ENCODE measurements around the gene ROBO3. TPM values are rescaled to one million over a fixed set of nuclear protein-coding genes. Genes with fewer than 3 reads are reported as not detected.

Gene ROBO3
- total RNA-seq, 1 donor from 2014 or later: 5.9 TPM

DNA sequence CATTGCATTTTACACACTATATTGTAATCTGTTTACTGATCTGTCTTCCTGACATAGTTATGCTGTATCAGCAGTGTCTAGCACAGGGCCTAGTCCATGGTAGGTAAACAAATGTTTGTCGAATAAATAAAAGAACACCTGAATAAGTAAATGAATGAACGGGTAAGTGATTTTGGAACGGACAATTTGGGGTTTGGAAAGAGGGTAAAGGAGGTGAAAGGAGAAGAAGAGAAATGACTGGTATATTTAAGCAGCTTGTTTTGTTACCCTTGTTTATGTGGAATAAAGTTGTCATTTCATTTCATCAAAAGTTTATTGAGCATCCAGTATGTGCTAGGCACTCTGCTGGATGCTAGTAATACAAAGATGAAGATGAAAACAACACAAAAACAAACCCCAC, 53.7 kb downstream of the ROBO3 start, which contains the start of gene HEPN1:
TSS of gene HEPN1 (plus strand) at position 301 of the 400 bp plus-strand sequence.
- H3K4me1 Mint-ChIP-seq (ENCODE audit: low read depth, unreplicated experiment): peaks cover 9% of the 10 kb centered on the region
- H3K27ac Mint-ChIP-seq (ENCODE audit: unreplicated experiment): no peak within 1 kb of the TSS
- H3K36me3 Mint-ChIP-seq (ENCODE audit: unreplicated experiment): peaks cover 25% of the 10 kb centered on the region
- H3K4me3 Mint-ChIP-seq (ENCODE audit: unreplicated experiment): peak within 1 kb of the TSS; percentile 34
- TF ChIP-seq, protein P1, sequence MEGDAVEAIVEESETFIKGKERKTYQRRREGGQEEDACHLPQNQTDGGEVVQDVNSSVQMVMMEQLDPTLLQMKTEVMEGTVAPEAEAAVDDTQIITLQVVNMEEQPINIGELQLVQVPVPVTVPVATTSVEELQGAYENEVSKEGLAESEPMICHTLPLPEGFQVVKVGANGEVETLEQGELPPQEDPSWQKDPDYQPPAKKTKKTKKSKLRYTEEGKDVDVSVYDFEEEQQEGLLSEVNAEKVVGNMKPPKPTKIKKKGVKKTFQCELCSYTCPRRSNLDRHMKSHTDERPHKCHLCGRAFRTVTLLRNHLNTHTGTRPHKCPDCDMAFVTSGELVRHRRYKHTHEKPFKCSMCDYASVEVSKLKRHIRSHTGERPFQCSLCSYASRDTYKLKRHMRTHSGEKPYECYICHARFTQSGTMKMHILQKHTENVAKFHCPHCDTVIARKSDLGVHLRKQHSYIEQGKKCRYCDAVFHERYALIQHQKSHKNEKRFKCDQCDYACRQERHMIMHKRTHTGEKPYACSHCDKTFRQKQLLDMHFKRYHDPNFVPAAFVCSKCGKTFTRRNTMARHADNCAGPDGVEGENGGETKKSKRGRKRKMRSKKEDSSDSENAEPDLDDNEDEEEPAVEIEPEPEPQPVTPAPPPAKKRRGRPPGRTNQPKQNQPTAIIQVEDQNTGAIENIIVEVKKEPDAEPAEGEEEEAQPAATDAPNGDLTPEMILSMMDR (IDR thresholded peaks at IDR 0.05; ENCODE audit: partially characterized antibody, unreplicated experiment): no peak
- DNase-seq: no peak
- H3K9me3 Mint-ChIP-seq (ENCODE audit: unreplicated experiment): peaks cover 5% of the 10 kb centered on the region
- H3K27me3 Mint-ChIP-seq (ENCODE audit: unreplicated experiment): peaks cover 17% of the 10 kb centered on the region

DNA sequence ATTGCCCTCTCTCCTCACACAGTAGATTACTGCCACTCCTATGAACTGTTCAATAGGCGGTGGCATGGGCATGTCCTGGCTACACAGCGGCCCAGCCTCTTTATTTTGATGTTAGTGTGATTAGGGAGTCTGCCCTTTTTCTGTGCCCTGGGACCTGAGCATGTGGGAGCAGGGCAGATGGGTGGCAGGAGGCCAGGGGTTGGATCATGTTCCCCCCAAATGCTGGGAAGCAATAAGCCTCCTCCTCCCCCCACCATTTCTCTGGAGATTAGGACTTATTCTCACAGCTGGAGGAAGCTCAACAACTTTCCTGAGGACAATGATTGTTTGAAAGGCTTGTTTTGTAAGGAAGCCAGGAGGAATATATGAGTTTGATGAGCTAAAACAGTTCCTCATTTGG, 54.7 kb downstream of the ROBO3 start:
- TF ChIP-seq, protein P1 (IDR thresholded peaks at IDR 0.05; ENCODE audit: partially characterized antibody, unreplicated experiment): no peak
- no peak overlapping the region for H3K27ac Mint-ChIP-seq (ENCODE audit: unreplicated experiment)
- H3K36me3 Mint-ChIP-seq (ENCODE audit: unreplicated experiment): peaks cover 25% of the 10 kb centered on the region
- H3K9me3 Mint-ChIP-seq (ENCODE audit: unreplicated experiment): peaks cover 5% of the 10 kb centered on the region
- peaks cover 9% of the 10 kb centered on the region for H3K4me1 Mint-ChIP-seq (ENCODE audit: low read depth, unreplicated experiment)
- H3K4me3 Mint-ChIP-seq (ENCODE audit: unreplicated experiment): no peak overlapping the region
- DNase-seq: no peak
- H3K27me3 Mint-ChIP-seq (ENCODE audit: unreplicated experiment): peaks cover 17% of the 10 kb centered on the region

DNA sequence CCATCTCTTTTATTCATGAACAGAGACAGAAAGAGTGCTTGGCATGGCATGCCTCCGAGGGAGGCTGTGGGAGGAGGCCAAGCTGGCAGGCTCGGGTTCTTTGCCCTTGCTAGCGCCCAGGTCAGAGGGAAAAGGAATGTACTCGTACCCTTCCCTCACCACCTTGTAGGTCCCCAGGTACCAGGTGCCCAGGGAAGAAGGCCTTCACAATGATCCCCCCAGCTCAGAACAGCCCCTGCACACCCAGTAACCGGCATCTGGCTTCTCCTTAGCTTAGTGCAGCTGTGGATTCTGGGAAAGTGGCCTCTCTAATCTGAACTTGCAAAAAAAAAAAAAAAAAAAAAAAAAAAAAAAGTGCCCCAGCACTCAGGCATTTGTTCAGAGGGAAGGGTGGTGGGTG, 55.1 kb downstream of the ROBO3 start:
- Mint-ChIP-seq H3K4me3 (ENCODE audit: unreplicated experiment) (peak overlapping the region; percentile 84), H3K27ac (ENCODE audit: unreplicated experiment) (no peak overlapping the region), H3K4me1 (ENCODE audit: low read depth, unreplicated experiment) (peaks cover 9% of the 10 kb centered on the region), H3K27me3 (ENCODE audit: unreplicated experiment) (peaks cover 17% of the 10 kb centered on the region), H3K9me3 (ENCODE audit: unreplicated experiment) (peaks cover 7% of the 10 kb centered on the region), H3K36me3 (ENCODE audit: unreplicated experiment) (peaks cover 21% of the 10 kb centered on the region)
- TF ChIP-seq, protein P1 (IDR thresholded peaks at IDR 0.05; ENCODE audit: partially characterized antibody, unreplicated experiment): no peak
- DNase-seq: no peak

DNA sequence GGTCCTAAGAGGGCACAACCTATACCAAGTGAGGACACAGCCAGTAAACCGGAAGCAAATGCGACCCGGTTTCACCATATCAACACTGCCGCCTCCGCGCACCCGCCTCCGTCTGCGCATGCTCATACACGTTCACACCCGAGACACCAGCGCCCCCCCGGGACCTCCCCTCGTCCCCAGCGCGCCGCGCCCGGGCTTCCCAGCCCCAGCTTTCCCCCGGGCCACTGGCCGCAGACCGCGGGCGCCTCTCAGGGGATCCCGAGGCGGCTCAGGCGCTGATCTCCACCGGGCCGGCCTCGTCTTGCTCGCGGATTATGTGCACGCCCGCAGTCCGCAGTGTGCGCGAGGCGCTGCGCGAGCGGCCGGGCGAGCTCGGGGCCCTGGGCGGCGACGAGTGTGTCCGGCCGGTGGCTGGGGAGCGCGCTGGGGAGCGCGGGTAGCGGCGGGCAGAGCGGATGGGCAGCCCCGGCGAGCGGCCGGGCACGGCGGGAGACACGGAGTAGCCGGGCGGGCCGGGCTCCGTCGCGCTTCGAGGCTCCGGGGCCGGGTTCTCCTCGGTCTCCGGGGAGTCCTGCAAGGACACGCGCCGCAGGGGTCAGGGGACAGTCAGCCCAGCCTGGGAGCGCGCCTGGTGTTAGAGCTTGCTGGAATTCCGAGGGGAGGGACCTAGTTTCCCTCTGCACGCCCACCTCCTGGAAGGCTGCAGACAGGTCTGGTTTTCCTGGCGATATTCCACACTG, 55.8 kb downstream of the ROBO3 start:
- Mint-ChIP-seq H3K36me3 (ENCODE audit: unreplicated experiment) (peaks cover 16% of the 10 kb centered on the region), H3K27me3 (ENCODE audit: unreplicated experiment) (peaks cover 17% of the 10 kb centered on the region), H3K4me3 (ENCODE audit: unreplicated experiment) (peak overlapping the region; percentile 84), H3K27ac (ENCODE audit: unreplicated experiment) (no peak overlapping the region), H3K9me3 (ENCODE audit: unreplicated experiment) (peaks cover 7% of the 10 kb centered on the region), H3K4me1 (ENCODE audit: low read depth, unreplicated experiment) (peaks cover 9% of the 10 kb centered on the region)
- peak; percentile 87 for DNase-seq
- TF ChIP-seq, protein P1 (IDR thresholded peaks at IDR 0.05; ENCODE audit: partially characterized antibody, unreplicated experiment): no peak

DNA sequence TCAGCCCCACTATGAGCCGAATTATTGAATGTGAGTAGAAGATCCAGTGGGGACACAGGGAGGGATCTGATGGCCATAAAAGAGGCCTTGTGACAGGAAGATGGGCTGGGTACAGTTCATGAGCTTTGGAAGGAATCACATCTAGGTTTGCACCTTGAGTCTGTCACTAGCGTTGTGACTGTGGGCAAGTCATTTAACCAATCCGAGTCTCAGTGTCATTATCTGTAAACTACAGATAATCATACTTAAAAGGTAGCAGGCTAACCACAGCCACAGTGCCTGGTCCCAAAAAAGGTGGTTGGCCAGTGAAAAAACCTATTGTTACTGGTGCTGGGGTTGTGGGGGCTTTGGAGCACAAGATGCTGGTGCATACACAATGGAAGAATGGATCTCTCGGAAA, 57.6 kb downstream of the ROBO3 start:
- TF ChIP-seq, protein P1 (IDR thresholded peaks at IDR 0.05; ENCODE audit: partially characterized antibody, unreplicated experiment): no peak
- H3K27me3 Mint-ChIP-seq (ENCODE audit: unreplicated experiment): peaks cover 17% of the 10 kb centered on the region

More for the DNA sequence above, 57.6 kb downstream of the ROBO3 start:
- Mint-ChIP-seq H3K27ac (ENCODE audit: unreplicated experiment) (no peak overlapping the region), H3K36me3 (ENCODE audit: unreplicated experiment) (peaks cover 11% of the 10 kb centered on the region), H3K4me3 (ENCODE audit: unreplicated experiment) (no peak overlapping the region), H3K9me3 (ENCODE audit: unreplicated experiment) (peaks cover 7% of the 10 kb centered on the region), H3K4me1 (ENCODE audit: low read depth, unreplicated experiment) (peaks cover 3% of the 10 kb centered on the region)
- DNase-seq: no peak

Data from glutamatergic neuron (in vitro differentiated cells).